ENCODE data around the gene ADAM15. TPM values are rescaled to one million over a fixed set of nuclear protein-coding genes. Genes with fewer than 3 reads are reported as not detected.

ADAM15 gene
- total and polyA plus RNA-seq, 2 of the 8 experiments (the other 6 are each of a cell fraction or from before 2014, with no cell fraction given), result 32.9 to 37.6 TPM

DNA sequence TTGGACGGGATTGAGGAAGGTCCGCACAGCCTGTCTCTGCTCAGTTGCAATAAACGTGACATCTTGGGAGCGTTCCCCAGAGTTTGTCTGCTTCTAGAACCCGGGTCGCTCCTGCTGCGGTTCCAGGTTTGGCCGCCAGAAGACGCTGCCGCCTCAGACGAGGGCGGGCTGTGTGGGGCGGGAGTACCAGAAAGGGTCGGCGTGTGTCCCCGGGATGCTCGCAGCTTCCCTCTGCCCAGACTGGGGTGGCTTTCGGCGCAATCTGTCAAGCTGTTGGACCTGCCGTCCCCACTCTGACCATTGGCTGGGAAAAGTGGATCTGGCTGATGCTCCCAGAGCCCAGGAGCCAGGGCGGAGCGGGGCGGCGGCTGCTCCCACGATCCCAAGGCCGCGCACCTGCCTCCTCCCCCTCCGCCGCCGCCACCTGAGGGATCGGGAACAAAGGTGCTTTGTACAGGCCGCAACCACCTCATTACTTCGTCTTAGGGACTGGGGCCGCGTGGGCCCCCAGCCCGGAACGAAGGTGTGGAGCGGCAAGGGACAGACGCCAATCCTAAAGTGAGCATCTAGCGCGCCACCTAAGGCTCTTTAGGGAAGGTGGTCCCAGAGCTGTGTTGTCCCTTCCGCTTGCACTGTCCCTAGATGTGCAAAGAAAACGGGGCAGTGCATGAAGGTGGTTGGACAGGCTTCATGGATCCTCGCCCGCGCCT is 11.7 kb downstream of the ADAM15 start:
- peaks cover 0 to 19% (median 6%) of the 10 kb centered on the region in 4 experiments; a peak in 5 of 7 replicates for H3K4me1 ChIP-seq (replicated peaks in 1 of 4; ENCODE audit: control insufficient read depth in 3 of 4, insufficient read depth in 4 of 4, low read length in 3 of 4)
- FAIRE-seq, result no peak
- TF ChIP-seq SIN3A (conservative IDR thresholded peaks at IDR 0.05 in 1 of 2, IDR thresholded peaks at IDR 0.05 in 1 of 2; ENCODE audit: low read depth in 1 of 2, low read length in 2 of 2), result peak in 1 of 2 experiments; percentile 70; a peak in 1 of 4 replicates
- TF ChIP-seq, protein P1, sequence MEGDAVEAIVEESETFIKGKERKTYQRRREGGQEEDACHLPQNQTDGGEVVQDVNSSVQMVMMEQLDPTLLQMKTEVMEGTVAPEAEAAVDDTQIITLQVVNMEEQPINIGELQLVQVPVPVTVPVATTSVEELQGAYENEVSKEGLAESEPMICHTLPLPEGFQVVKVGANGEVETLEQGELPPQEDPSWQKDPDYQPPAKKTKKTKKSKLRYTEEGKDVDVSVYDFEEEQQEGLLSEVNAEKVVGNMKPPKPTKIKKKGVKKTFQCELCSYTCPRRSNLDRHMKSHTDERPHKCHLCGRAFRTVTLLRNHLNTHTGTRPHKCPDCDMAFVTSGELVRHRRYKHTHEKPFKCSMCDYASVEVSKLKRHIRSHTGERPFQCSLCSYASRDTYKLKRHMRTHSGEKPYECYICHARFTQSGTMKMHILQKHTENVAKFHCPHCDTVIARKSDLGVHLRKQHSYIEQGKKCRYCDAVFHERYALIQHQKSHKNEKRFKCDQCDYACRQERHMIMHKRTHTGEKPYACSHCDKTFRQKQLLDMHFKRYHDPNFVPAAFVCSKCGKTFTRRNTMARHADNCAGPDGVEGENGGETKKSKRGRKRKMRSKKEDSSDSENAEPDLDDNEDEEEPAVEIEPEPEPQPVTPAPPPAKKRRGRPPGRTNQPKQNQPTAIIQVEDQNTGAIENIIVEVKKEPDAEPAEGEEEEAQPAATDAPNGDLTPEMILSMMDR (IDR thresholded peaks at IDR 0.05; ENCODE audit: control extremely low read depth in 1 of 3, insufficient read depth in 1 of 3, low read depth in 1 of 3, low read length in 3 of 3), result peak in 2 of 3 experiments; percentile 83 to 98; a peak in 3 of 4 replicates
- peak; percentile 49 for TF ChIP-seq KDM4A (IDR thresholded peaks at IDR 0.05; ENCODE audit: low read depth, low read length, severe bottlenecking)
- no peak for TF ChIP-seq SRF (IDR thresholded peaks at IDR 0.05; ENCODE audit: low read depth, low read length)
- 0 out of 2 replicates have a peak, but pooled peaks have one; percentile 17 for TF ChIP-seq BACH1 (IDR thresholded peaks at IDR 0.05; ENCODE audit: low read length)
- TF ChIP-seq, protein P2, sequence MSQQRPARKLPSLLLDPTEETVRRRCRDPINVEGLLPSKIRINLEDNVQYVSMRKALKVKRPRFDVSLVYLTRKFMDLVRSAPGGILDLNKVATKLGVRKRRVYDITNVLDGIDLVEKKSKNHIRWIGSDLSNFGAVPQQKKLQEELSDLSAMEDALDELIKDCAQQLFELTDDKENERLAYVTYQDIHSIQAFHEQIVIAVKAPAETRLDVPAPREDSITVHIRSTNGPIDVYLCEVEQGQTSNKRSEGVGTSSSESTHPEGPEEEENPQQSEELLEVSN (IDR thresholded peaks at IDR 0.05), result peak; percentile 30; the same call in 1 of the 2 replicates

More for the DNA sequence above, 11.7 kb downstream of the ADAM15 start:
- H3K18ac ChIP-seq (ENCODE audit: extremely low read depth, low read length), result no peak overlapping the region; the same call in 1 of the 2 replicates
- no peaks in the 10 kb centered on the region for H3K79me1 ChIP-seq (ENCODE audit: low read depth, low read length)
- H3K9ac ChIP-seq (replicated peaks in 1 of 4; ENCODE audit: extremely low read depth in 1 of 4, low read depth in 3 of 4, low read length in 3 of 4), result no peak overlapping the region
- H3K4me3 ChIP-seq (ENCODE audit: extremely low read depth in 1 of 4, insufficient read depth in 2 of 4, low read depth in 3 of 4, low read length in 4 of 4), result peak overlapping the region; percentile 63 to 85 (median 82); a peak in 7 of 8 replicates
- peaks cover 0 to 6% (median under 1%) of the 10 kb centered on the region in 4 experiments; a peak in 5 of 8 replicates for H3K36me3 ChIP-seq (ENCODE audit: control insufficient read depth in 2 of 4, insufficient read depth in 4 of 4, low read length in 3 of 4)
- no peak overlapping the region for H3K23ac ChIP-seq (ENCODE audit: insufficient read length)
- peaks cover 0 to 4% (median 1%) of the 10 kb centered on the region in 4 experiments; a peak in 2 of 7 replicates for H3K27me3 ChIP-seq (replicated peaks in 1 of 4; ENCODE audit: control insufficient read depth in 3 of 4, extremely low read depth in 1 of 4, insufficient read depth in 3 of 4, low read length in 3 of 4)
- H2AK5ac ChIP-seq (ENCODE audit: low read depth, low read length), result no peak overlapping the region
- H4K8ac ChIP-seq (ENCODE audit: extremely low read depth, insufficient read depth, low read length), result peak overlapping the region; percentile 63; the same call in 1 of the 2 replicates
- DNase-seq (ENCODE audit: low read depth in 1 of 2, low spot score in 2 of 2), result peak in 1 of 2 experiments; percentile 99
- peaks cover 0 to 15% of the 10 kb centered on the region in 2 experiments; a peak in 2 of 4 replicates for H3K79me2 ChIP-seq (ENCODE audit: control insufficient read depth in 1 of 2, insufficient read depth in 2 of 2, low read length in 2 of 2)
- H3K27ac ChIP-seq (ENCODE audit: low read depth, low read length), result no peak overlapping the region
- WGBS, 2 experiments (ENCODE audit: extremely low coverage in 1 of 2, insufficient coverage in 1 of 2, insufficient read length in 1 of 2, insufficient replicate concordance in 2 of 2, low coverage in 1 of 2, low lambda C conversion rate in 2 of 2, missing lambda C conversion rate in 1 of 2), result 4% methylated on average over 18 of the region's 46 CpGs; no CpG with 5 or more reads in 1 of the 2 experiments
- H3K14ac ChIP-seq (ENCODE audit: insufficient read length), result no peak overlapping the region
- no peak overlapping the region for H2BK5ac ChIP-seq (ENCODE audit: low read depth, low read length)
- H4K91ac ChIP-seq (replicated peaks; ENCODE audit: insufficient read length, low read length), result peak overlapping the region; percentile 14
- H2BK15ac ChIP-seq (ENCODE audit: low read length), result no peak overlapping the region
- CTCF ChIA-PET (ENCODE audit: partially characterized antibody), result interaction anchor here (0.8 to 33.9 kb wide), 16 partner anchors 2 to 394 kb away, joined by 3 to 907 read pairs (median 7); partner anchors contain the start of genes ADAM15, EFNA3, EFNA4 and KRTCAP2
- 0 out of 2 replicates have a peak overlapping the region, but pooled peaks have one; percentile 72 for H2BK20ac ChIP-seq (ENCODE audit: low read length)
- H4K5ac ChIP-seq (ENCODE audit: insufficient read length, low read depth, low read length), result no peak overlapping the region
- H4K20me1 ChIP-seq (replicated peaks in 1 of 2; ENCODE audit: control insufficient read depth in 1 of 2, insufficient read depth in 2 of 2, low read length in 2 of 2), result peaks cover 2 to 13% of the 10 kb centered on the region in 2 experiments
- H3K56ac ChIP-seq (replicated peaks; ENCODE audit: insufficient read length, low read depth, low read length), result peak overlapping the region; percentile 27
- peaks cover 15% of the 10 kb centered on the region for H3K23me2 ChIP-seq (ENCODE audit: low read depth, low read length)
- peak overlapping the region; percentile 68 to 97 for H3K4me2 ChIP-seq (ENCODE audit: insufficient read depth in 1 of 2, low read depth in 2 of 2, low read length in 2 of 2)
- no peak overlapping the region for H2AFZ ChIP-seq (ENCODE audit: low read length)
- H3K4ac ChIP-seq (replicated peaks; ENCODE audit: insufficient read length, low read depth, low read length), result no peak overlapping the region
- 0 out of 2 replicates have a peak overlapping the region, but pooled peaks have one; percentile 29 for H2BK12ac ChIP-seq (ENCODE audit: low read depth, low read length)
- POLR2A ChIA-PET (ENCODE audit: partially characterized antibody), result interaction anchor here (0.7 to 4.6 kb wide), 17 partner anchors 8 to 122 kb away, joined by 3 to 21 read pairs (median 4); partner anchors contain the start of genes ADAM15, EFNA3, KRTCAP2 and LENEP
- H2BK120ac ChIP-seq (replicated peaks; ENCODE audit: low read depth, low read length), result no peak overlapping the region
- no peaks in the 10 kb centered on the region for H3K9me3 ChIP-seq (ENCODE audit: insufficient read depth in 2 of 2, low read depth in 1 of 2, low read length in 1 of 2)

All from H1 (cell line).